MM.1S (cell line): Measurements from ENCODE around the gene C20orf173.

Experiments
- DNase-seq: peaks from one replicate; pipeline ENCODE4 v3.0.0-alpha.2; 2015
- H2AFZ ChIP-seq: fragments of 300-600 bp; sonication (generic); 2 replicates; pipeline ENCODE4 v1.6.0; 2016; ENCODE audit warnings: antibody characterized with exemption, low read length
- H3F3A ChIP-seq: fragments of 300-600 bp; sonication (generic); 2 replicates; pipeline ENCODE4 v1.6.1; 2016; ENCODE audit warnings: mild to moderate bottlenecking, antibody characterized with exemption, low read length, moderate library complexity, mixed read lengths; ENCODE audit not compliant: insufficient read depth
- H3K27ac ChIP-seq: fragments of 300-600 bp; sonication (generic); 2 replicates; pipeline ENCODE4 v1.5.1; 2016; ENCODE audit warnings: mild to moderate bottlenecking, low read length
- H3K27me3 ChIP-seq: fragments of 300-600 bp; sonication (generic); replicated peaks from 2 replicates; pipeline ENCODE4 v1.6.0; 2016; ENCODE audit warnings: low read length; ENCODE audit not compliant: insufficient read depth
- H3K36me3 ChIP-seq: fragments of 300-600 bp; sonication (generic); replicated peaks from 2 replicates; pipeline ENCODE4 v1.6.1; 2016; ENCODE audit warnings: mild to moderate bottlenecking, low read length, mixed read lengths; ENCODE audit not compliant: insufficient read depth
- H3K4me1 ChIP-seq: fragments of 300-600 bp; sonication (generic); 2 replicates; pipeline ENCODE4 v1.6.1; 2016; ENCODE audit warnings: low read length, mixed read lengths
- H3K4me2 ChIP-seq: fragments of 300-600 bp; sonication (generic); 2 replicates; pipeline ENCODE4 v1.6.0; 2016; ENCODE audit warnings: low read depth, low read length
- H3K4me3 ChIP-seq: fragments of 300-600 bp; sonication (generic); 2 replicates; pipeline ENCODE4 v1.5.1; 2016; ENCODE audit warnings: low read length, mixed read lengths
- H3K79me2 ChIP-seq: fragments of 300-600 bp; sonication (generic); 2 replicates; pipeline ENCODE4 v1.6.1; 2016; ENCODE audit warnings: mixed run types, low read length, mixed read lengths
- H3K9ac ChIP-seq: fragments of 300-600 bp; sonication (generic); 2 replicates; pipeline ENCODE4 v1.6.1; 2016; ENCODE audit warnings: low read length, mixed read lengths
- H3K9me2 ChIP-seq: fragments of 300-600 bp; sonication (generic); replicated peaks from 2 replicates; pipeline ENCODE4 v1.6.1; 2016; ENCODE audit warnings: mild to moderate bottlenecking, low read length, mixed read lengths; ENCODE audit not compliant: insufficient read depth
- H3K9me3 ChIP-seq: fragments of 300-600 bp; sonication (generic); replicated peaks from 2 replicates; pipeline ENCODE4 v1.6.1; 2016; ENCODE audit warnings: mild to moderate bottlenecking, low read length, mixed read lengths; ENCODE audit not compliant: insufficient read depth
- H4K20me1 ChIP-seq: fragments of 300-600 bp; sonication (generic); 2 replicates; pipeline ENCODE4 v1.6.1; 2016; ENCODE audit warnings: mild to moderate bottlenecking, low read length, moderate library complexity, mixed read lengths; ENCODE audit not compliant: insufficient read depth
- CTCF ChIP-seq: fragments of 300-600 bp; sonication (generic); IDR thresholded peaks from 2 replicates; pipeline ENCODE4 v1.5.1; 2016; ENCODE audit warnings: antibody characterized with exemption, low read length, mixed read lengths
- EZH2 ChIP-seq: fragments of 300-600 bp; sonication (generic); optimal IDR thresholded peaks from 2 replicates; pipeline ENCODE3; 2017; ENCODE audit warnings: low read depth, mild to moderate bottlenecking, antibody characterized with exemption, low read length, mixed read lengths
- EZH2phosphoT487 ChIP-seq: fragments of 300-600 bp; sonication (generic); IDR thresholded peaks from 2 replicates; pipeline ENCODE4 v1.6.1; 2018; ENCODE audit warnings: antibody characterized with exemption, low read length

The C20orf173 gene

GRCh38 chr20:35497320-35497719 is 32.1 kb downstream of the C20orf173 start:
- Histone ChIP-seq H3K36me3 (no peaks in the 10 kb centered on the region; the same call in 1 of the 2 replicates), H3K9ac (no peak overlapping the region)

GRCh38 chr20:35496481-35496880 is 33.0 kb downstream of the C20orf173 start:
- no peaks in the 10 kb centered on the region for H4K20me1 ChIP-seq
- H3K27ac ChIP-seq = no peak overlapping the region

More at GRCh38 chr20:35497320-35497719, 32.1 kb downstream of the C20orf173 start:
- TF ChIP-seq EZH2phosphoT487 (no peak), CTCF (no peak), EZH2 (no peak)
- Histone ChIP-seq H3K27me3 (no peaks in the 10 kb centered on the region), H3K79me2 (no peaks in the 10 kb centered on the region), H3K4me2 (no peak overlapping the region), H3K27ac (no peak overlapping the region), H3F3A (peaks cover 9% of the 10 kb centered on the region; the same call in 1 of the 2 replicates), H3K9me3 (no peaks in the 10 kb centered on the region), H3K4me3 (no peak overlapping the region), H3K4me1 (peaks cover 9% of the 10 kb centered on the region), H4K20me1 (no peaks in the 10 kb centered on the region), H2AFZ (no peak overlapping the region), H3K9me2 (no peaks in the 10 kb centered on the region)
- no peak for DNase-seq

GRCh38 chr20:35492352-35492751 is 37.1 kb downstream of the C20orf173 start:
- no peak for TF ChIP-seq EZH2phosphoT487
- no peak for TF ChIP-seq EZH2
- TF ChIP-seq CTCF = no peak
- no peak overlapping the region for H3K4me3 ChIP-seq
- H3F3A ChIP-seq = no peaks in the 10 kb centered on the region
- no peaks in the 10 kb centered on the region for H3K9me3 ChIP-seq
- DNase-seq = no peak
- H3K27ac ChIP-seq = no peak overlapping the region
- H3K4me2 ChIP-seq = no peak overlapping the region
- H4K20me1 ChIP-seq = no peaks in the 10 kb centered on the region
- H3K27me3 ChIP-seq = no peaks in the 10 kb centered on the region
- 0 out of 2 replicates have a peak, but pooled peaks cover 6% of the 10 kb centered on the region for H3K4me1 ChIP-seq
- H3K9me2 ChIP-seq = no peaks in the 10 kb centered on the region
- H2AFZ ChIP-seq = no peak overlapping the region
- H3K9ac ChIP-seq = no peak overlapping the region
- no peaks in the 10 kb centered on the region; the same call in 1 of the 2 replicates for H3K36me3 ChIP-seq
- peaks cover 26% of the 10 kb centered on the region for H3K79me2 ChIP-seq

More at GRCh38 chr20:35496481-35496880, 33.0 kb downstream of the C20orf173 start:
- no peak overlapping the region for H2AFZ ChIP-seq
- H3K27me3 ChIP-seq = no peaks in the 10 kb centered on the region
- H3K36me3 ChIP-seq = no peaks in the 10 kb centered on the region; the same call in 1 of the 2 replicates
- H3K9me3 ChIP-seq = no peaks in the 10 kb centered on the region
- H3K9ac ChIP-seq = no peak overlapping the region
- TF ChIP-seq CTCF (no peak), EZH2 (no peak), EZH2phosphoT487 (no peak)
- DNase-seq = no peak
- peaks cover under 1% of the 10 kb centered on the region; the same call in 1 of the 2 replicates for H3F3A ChIP-seq
- H3K9me2 ChIP-seq = no peaks in the 10 kb centered on the region
- H3K4me2 ChIP-seq = no peak overlapping the region
- peaks cover 7% of the 10 kb centered on the region for H3K79me2 ChIP-seq
- H3K4me1 ChIP-seq = peaks cover 6% of the 10 kb centered on the region; the same call in 1 of the 2 replicates
- H3K4me3 ChIP-seq = no peak overlapping the region
